Mucosa of stomach (tissue), 1 donor: ENCODE results near the gene UNC79.

Experiments
- H3K27me3 ChIP-seq: one replicate; pipeline ENCODE4 v1.7.0; 2013; ENCODE audit warnings: mild to moderate bottlenecking, low read length; ENCODE audit not compliant: control insufficient read depth, insufficient read depth
- H3K36me3 ChIP-seq: one replicate; pipeline ENCODE4 v1.7.0; 2013; ENCODE audit warnings: low read length; ENCODE audit not compliant: control insufficient read depth, insufficient read depth
- H3K4me1 ChIP-seq: one replicate; pipeline ENCODE4 v1.7.0; 2013; ENCODE audit warnings: mild to moderate bottlenecking, low read length; ENCODE audit not compliant: control insufficient read depth, insufficient read depth
- H3K4me3 ChIP-seq: one replicate; pipeline ENCODE4 v1.7.0; 2013; ENCODE audit warnings: low read length
- H3K9ac ChIP-seq: one replicate; pipeline ENCODE4 v1.7.0; 2013; ENCODE audit warnings: mild to moderate bottlenecking, low read length, moderate library complexity
- H3K9me3 ChIP-seq: one replicate; pipeline ENCODE4 v1.7.0; 2013; ENCODE audit warnings: mild to moderate bottlenecking, low read length, moderate library complexity; ENCODE audit not compliant: control insufficient read depth
- donor health status: Pancreatic carcinoma.

Gene UNC79

GRCh38 chr14:93752980-93753561 lies 322.3 kb downstream of the UNC79 start:
- H3K27me3 ChIP-seq, result no peaks in the 10 kb centered on the region
- no peak overlapping the region for H3K4me3 ChIP-seq
- H3K9ac ChIP-seq, result no peak overlapping the region
- no peaks in the 10 kb centered on the region for H3K36me3 ChIP-seq
- H3K4me1 ChIP-seq, result no peaks in the 10 kb centered on the region
- H3K9me3 ChIP-seq, result no peaks in the 10 kb centered on the region

- no peak overlapping the region for H3K4me3 ChIP-seq
- H3K36me3 ChIP-seq, result no peaks in the 10 kb centered on the region
- no peaks in the 10 kb centered on the region for H3K27me3 ChIP-seq
- no peak overlapping the region for H3K9ac ChIP-seq
- H3K9me3 ChIP-seq, result no peaks in the 10 kb centered on the region
- H3K4me1 ChIP-seq, result no peaks in the 10 kb centered on the region
Measured at GRCh38 chr14:93753647-93754046, 322.9 kb downstream of the UNC79 start.

- no peaks in the 10 kb centered on the region for H3K4me1 ChIP-seq
- no peaks in the 10 kb centered on the region for H3K9me3 ChIP-seq
- no peak overlapping the region for H3K4me3 ChIP-seq
- H3K9ac ChIP-seq, result no peak overlapping the region
- no peaks in the 10 kb centered on the region for H3K36me3 ChIP-seq
- no peaks in the 10 kb centered on the region for H3K27me3 ChIP-seq
Measured at GRCh38 chr14:93757206-93757605, 326.5 kb downstream of the UNC79 start.
